GM19099 (cell line): ENCODE results near the gene GOLIM4.

ENCODE experiments used
- POLR2A ChIP-seq: IDR thresholded peaks from 3 replicates; pipeline ENCODE4 v1.6.1; 2011; ENCODE audit warnings: low read depth; ENCODE audit not compliant: insufficient read length; ENCODE audit errors: extremely low read depth

Gene GOLIM4

GRCh38 chr3:168048414-168049330 is 47.1 kb downstream of the GOLIM4 start:
- no peak for TF ChIP-seq POLR2A

- TF ChIP-seq POLR2A = no peak
These were observed 47.8 kb downstream of the GOLIM4 start for GRCh38 chr3:168047936-168048335.

GRCh38 chr3:168047190-168047795 is 48.4 kb downstream of the GOLIM4 start:
- TF ChIP-seq POLR2A = no peak

- TF ChIP-seq POLR2A = no peak
These were observed 51.7 kb downstream of the GOLIM4 start for GRCh38 chr3:168044049-168044448.

- TF ChIP-seq POLR2A = no peak
These were observed 55.0 kb downstream of the GOLIM4 start for GRCh38 chr3:168040607-168041208.

- TF ChIP-seq POLR2A = no peak
These were observed 58.7 kb downstream of the GOLIM4 start for GRCh38 chr3:168037020-168037419.

GRCh38 chr3:168036619-168037018 is 59.1 kb downstream of the GOLIM4 start:
- no peak for TF ChIP-seq POLR2A

GRCh38 chr3:168034152-168034928 is 61.4 kb downstream of the GOLIM4 start:
- TF ChIP-seq POLR2A = no peak

GRCh38 chr3:168030577-168030976 is 65.1 kb downstream of the GOLIM4 start:
- no peak for TF ChIP-seq POLR2A

- no peak for TF ChIP-seq POLR2A
These were observed 66.0 kb downstream of the GOLIM4 start for GRCh38 chr3:168029705-168030104.

GRCh38 chr3:168028086-168028485 is 67.6 kb downstream of the GOLIM4 start:
- TF ChIP-seq POLR2A = no peak

- TF ChIP-seq POLR2A = no peak
These were observed 69.0 kb downstream of the GOLIM4 start for GRCh38 chr3:168026764-168027163.

GRCh38 chr3:168025076-168025475 is 70.6 kb downstream of the GOLIM4 start:
- TF ChIP-seq POLR2A = no peak

- TF ChIP-seq POLR2A = no peak
These were observed 71.2 kb downstream of the GOLIM4 start for GRCh38 chr3:168024537-168024941.
